Measurements from ENCODE around the gene HDAC1.

GRCh38 chr1:32291145-32291707, 657 bp upstream of the HDAC1 start:
- no peak for TF ChIP-seq CTCF (IDR thresholded peaks at IDR 0.05; ENCODE audit: low read depth, low read length, missing input control)
- TF ChIP-seq MAX (IDR thresholded peaks at IDR 0.05): no peak
- TF ChIP-seq SP1 (IDR thresholded peaks at IDR 0.05): no peak
- no peak for TF ChIP-seq ATF3 (IDR thresholded peaks at IDR 0.05)
- no peak for TF ChIP-seq REST (IDR thresholded peaks at IDR 0.05)
- no peak for TF ChIP-seq EGR1 (IDR thresholded peaks at IDR 0.05; ENCODE audit: low read depth in 2 of 2)
- TF ChIP-seq TAF1 (conservative IDR thresholded peaks at IDR 0.05): no peak
- no peak for TF ChIP-seq JUND (IDR thresholded peaks at IDR 0.05)
- TF ChIP-seq RAD21 (IDR thresholded peaks at IDR 0.05): no peak
- no peak for TF ChIP-seq ZBTB33 (IDR thresholded peaks at IDR 0.05)

Data from liver (tissue), 3 donors.